Transverse colon (tissue), 4 donors: ENCODE measurements around the gene NCEH1. TPM values are rescaled to one million over a fixed set of nuclear protein-coding genes. Genes with fewer than 3 reads are reported as not detected.

Experiments
- DNase-seq: peaks from one replicate; pipeline ENCODE4 v3.0.0-alpha.2; 2019
- H3K27ac ChIP-seq, 4 donors: fragments of 200-600 bp; sonication (generic); 2 replicates each; pipeline ENCODE4 v1.5.1; 2016 to 2018; ENCODE audit warnings: inconsistent platforms in 4 of 4
- H3K27me3 ChIP-seq: fragments of 200-600 bp; sonication (generic); 2 replicates; pipeline ENCODE4 v1.5.1; 2017; ENCODE audit warnings: inconsistent platforms
- H3K36me3 ChIP-seq, 4 donors: fragments of 200-600 bp; sonication (generic); 2 replicates each; pipeline ENCODE4 v1.5.1; 2017 to 2019; ENCODE audit warnings: inconsistent platforms in 4 of 4
- H3K4me1 ChIP-seq, 4 donors: fragments of 200-600 bp; sonication (generic); 2 replicates each; pipeline ENCODE4 v1.5.1; 2017 to 2020; ENCODE audit warnings: inconsistent platforms in 4 of 4
- H3K4me3 ChIP-seq, 4 donors: fragments of 200-600 bp; sonication (generic); 1 replicate in 1 of 4; 2 replicates in 3 of 4; pipeline versions ENCODE4 v1.5.1 to v1.6.1; 2017 to 2019; ENCODE audit warnings: inconsistent platforms in 4 of 4
- H3K9me3 ChIP-seq, 2 donors: fragments of 200-600 bp; sonication (generic); 2 replicates each; pipeline ENCODE4 v1.5.1; 2017 to 2019; ENCODE audit warnings: inconsistent platforms in 2 of 2
- EP300 ChIP-seq: sonication (generic); formaldehyde crosslinking; IDR thresholded peaks from one replicate; pipeline ENCODE4 v1.6.1; 2017; ENCODE audit warnings: antibody characterized with exemption, low read depth
- POLR2A ChIP-seq: fragments of 450-650 bp; IDR thresholded peaks from one replicate; pipeline ENCODE4 v1.6.1; 2016; ENCODE audit warnings: antibody characterized with exemption, mild to moderate bottlenecking, moderate library complexity
- POLR2AphosphoS5 ChIP-seq, 3 donors: sonication (generic); formaldehyde crosslinking; IDR thresholded peaks; one replicate each; pipeline ENCODE4 v1.6.1; 2016; ENCODE audit warnings: antibody characterized with exemption in 3 of 3
- WGBS, 2 donors: methylation state at CpG; one replicate each; pipeline ENCODE4 v1.1.5; 2018; ENCODE audit warnings: low coverage in 1 of 2; 5-methylcytosine and 5-hydroxymethylcytosine counted together
- in situ Hi-C, 4 donors: fragments of 200-750 bp; cut with MboI; loops; one replicate each; pipeline versions ENCODE4 v1.15.0 to v1.15.1; 2017; ENCODE audit warnings: low sequenced_read_pairs in 3 of 4, low pct_ligation_motif_present in 1 of 4, low pct_unique_long_range_greater_than_20kb in 1 of 4
- intact Hi-C: fragments of 100-400 bp; cut with DNase I; formaldehyde crosslinking; loops from one replicate; pipeline ENCODE4 v1.15.1; 2023; ENCODE audit warnings: low total_unique reads
- total RNA-seq, 4 donors: library from RNA; depleted of rRNA; stranded (reverse); fragments of >200 nt; gene quantifications; one replicate each; pipeline ENCODE4 v1.1.0, GENCODE V29; 2016
- TF ChIP-seq, protein P1 (sequence below), 5 experiments: fragments of 200-600 bp in 3 of 5; fragments of 450-650 bp in 2 of 5; sonication (generic) in 3 of 5; IDR thresholded peaks; 1 replicate in 2 of 5; 2 replicates in 3 of 5; pipeline ENCODE4 v1.5.1; 2016 to 2017; ENCODE audit warnings: antibody characterized with exemption in 5 of 5, inconsistent platforms in 3 of 5, mild to moderate bottlenecking in 2 of 5, moderate library complexity in 1 of 5

Gene NCEH1
- total RNA-seq, 4 donors from 2014 or later, result 2.4 to 88.3 (median 29.3) TPM

DNA sequence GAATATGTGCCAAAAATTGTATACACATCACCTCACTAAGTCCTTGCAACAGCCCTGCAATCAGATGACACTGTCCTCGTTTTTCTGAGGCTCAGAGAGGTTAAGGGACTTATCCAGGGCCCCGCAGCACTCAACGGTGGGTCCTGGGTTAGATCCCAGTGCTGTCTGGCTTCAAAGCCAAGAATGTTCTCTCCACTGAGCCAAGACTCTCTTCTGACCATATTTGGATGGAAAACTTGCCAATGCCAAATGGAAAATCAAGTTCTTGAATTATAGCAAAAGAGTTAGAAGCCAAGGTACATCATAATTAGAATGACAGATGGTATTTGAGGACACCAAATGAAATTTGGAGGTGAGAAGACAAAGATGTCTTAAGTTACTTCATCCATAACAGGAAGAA is 75.9 kb downstream of the NCEH1 start:
- Histone ChIP-seq H3K27me3 (no peaks in the 10 kb centered on the region), H3K36me3 (no peaks in the 10 kb centered on the region), H3K9me3 (no peaks in the 10 kb centered on the region), H3K4me3 (no peak overlapping the region), H3K27ac (no peak overlapping the region), H3K4me1 (peaks cover 0 to 8% (median 0%) of the 10 kb centered on the region in 4 donors)
- TF ChIP-seq, protein P1, sequence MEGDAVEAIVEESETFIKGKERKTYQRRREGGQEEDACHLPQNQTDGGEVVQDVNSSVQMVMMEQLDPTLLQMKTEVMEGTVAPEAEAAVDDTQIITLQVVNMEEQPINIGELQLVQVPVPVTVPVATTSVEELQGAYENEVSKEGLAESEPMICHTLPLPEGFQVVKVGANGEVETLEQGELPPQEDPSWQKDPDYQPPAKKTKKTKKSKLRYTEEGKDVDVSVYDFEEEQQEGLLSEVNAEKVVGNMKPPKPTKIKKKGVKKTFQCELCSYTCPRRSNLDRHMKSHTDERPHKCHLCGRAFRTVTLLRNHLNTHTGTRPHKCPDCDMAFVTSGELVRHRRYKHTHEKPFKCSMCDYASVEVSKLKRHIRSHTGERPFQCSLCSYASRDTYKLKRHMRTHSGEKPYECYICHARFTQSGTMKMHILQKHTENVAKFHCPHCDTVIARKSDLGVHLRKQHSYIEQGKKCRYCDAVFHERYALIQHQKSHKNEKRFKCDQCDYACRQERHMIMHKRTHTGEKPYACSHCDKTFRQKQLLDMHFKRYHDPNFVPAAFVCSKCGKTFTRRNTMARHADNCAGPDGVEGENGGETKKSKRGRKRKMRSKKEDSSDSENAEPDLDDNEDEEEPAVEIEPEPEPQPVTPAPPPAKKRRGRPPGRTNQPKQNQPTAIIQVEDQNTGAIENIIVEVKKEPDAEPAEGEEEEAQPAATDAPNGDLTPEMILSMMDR (IDR thresholded peaks at IDR 0.05), result no peak
- TF ChIP-seq POLR2A (no peak), POLR2AphosphoS5 (IDR thresholded peaks at IDR 0.05) (no peak), EP300 (no peak)
- 67 to 79% methylated on average over 2 to 3 of the region's 3 CpGs for WGBS, 2 donors
- intact Hi-C loops (loop anchor here (5.0 kb wide), 1 partner anchor 768 kb away; no protein-coding TSS in a partner anchor), in situ Hi-C loops (no loop called here)
- no peak for DNase-seq

DNA sequence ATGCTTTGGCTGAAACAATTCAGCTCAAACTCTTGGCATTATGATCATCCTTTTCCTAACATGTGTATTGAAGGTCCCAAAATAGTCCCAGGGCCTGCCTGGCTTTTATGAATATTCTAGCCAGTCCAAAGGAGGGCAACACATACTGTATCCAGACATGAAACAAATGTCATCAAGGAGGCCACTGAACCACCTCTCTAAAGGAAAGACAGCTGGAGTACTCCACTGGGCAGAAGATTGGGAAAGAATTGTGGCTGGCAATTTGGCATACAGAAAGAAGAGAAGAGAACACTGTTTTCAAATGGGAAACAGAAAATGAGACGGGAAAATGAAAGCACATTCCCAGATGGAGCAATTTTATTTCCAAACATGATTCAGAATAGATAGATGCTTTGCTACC is 80.6 kb downstream of the NCEH1 start:
- Histone ChIP-seq H3K36me3 (no peaks in the 10 kb centered on the region), H3K9me3 (no peaks in the 10 kb centered on the region), H3K27ac (no peak overlapping the region), H3K27me3 (no peaks in the 10 kb centered on the region), H3K4me3 (no peak overlapping the region), H3K4me1 (peaks cover 0 to 5% (median 0%) of the 10 kb centered on the region in 4 donors)
- TF ChIP-seq POLR2A (no peak), POLR2AphosphoS5 (IDR thresholded peaks at IDR 0.05) (no peak), EP300 (no peak)
- TF ChIP-seq, protein P1 (IDR thresholded peaks at IDR 0.05), result no peak
- 56 to 78% methylated on average over 1 of the region's 1 CpG for WGBS, 2 donors
- in situ Hi-C loops, result no loop called here
- intact Hi-C loops, result no loop called here
- DNase-seq, result no peak

DNA sequence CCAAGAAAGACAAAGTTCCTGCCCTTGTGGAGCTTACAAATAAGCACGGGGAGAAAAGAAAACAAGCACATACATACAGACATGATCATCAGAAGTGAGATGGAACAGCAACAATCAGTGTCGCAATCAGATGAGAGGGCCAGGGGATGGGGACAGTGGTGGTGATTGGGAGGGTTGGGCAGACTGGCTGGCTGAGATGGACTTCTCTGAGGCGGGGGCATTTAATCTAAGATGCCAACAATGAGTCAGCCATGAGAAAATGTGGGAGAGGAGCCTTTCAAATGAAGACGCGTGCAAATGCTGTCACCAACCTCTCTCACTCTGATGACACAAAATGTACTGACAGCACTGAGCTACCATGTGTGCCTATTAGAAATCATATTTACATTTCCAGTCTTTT is 81.4 kb downstream of the NCEH1 start:
- DNase-seq, result no peak
- no peaks in the 10 kb centered on the region for H3K4me1 ChIP-seq
- intact Hi-C loops, result no loop called here
- no peaks in the 10 kb centered on the region for H3K9me3 ChIP-seq
- H3K27ac ChIP-seq, result no peak overlapping the region
- H3K36me3 ChIP-seq, result no peaks in the 10 kb centered on the region
- H3K4me3 ChIP-seq, result no peak overlapping the region
- in situ Hi-C loops, result no loop called here
- 92 to 96% methylated on average over 2 to 5 of the region's 5 CpGs for WGBS, 2 donors
- TF ChIP-seq EP300, result no peak
- H3K27me3 ChIP-seq, result no peaks in the 10 kb centered on the region

DNA sequence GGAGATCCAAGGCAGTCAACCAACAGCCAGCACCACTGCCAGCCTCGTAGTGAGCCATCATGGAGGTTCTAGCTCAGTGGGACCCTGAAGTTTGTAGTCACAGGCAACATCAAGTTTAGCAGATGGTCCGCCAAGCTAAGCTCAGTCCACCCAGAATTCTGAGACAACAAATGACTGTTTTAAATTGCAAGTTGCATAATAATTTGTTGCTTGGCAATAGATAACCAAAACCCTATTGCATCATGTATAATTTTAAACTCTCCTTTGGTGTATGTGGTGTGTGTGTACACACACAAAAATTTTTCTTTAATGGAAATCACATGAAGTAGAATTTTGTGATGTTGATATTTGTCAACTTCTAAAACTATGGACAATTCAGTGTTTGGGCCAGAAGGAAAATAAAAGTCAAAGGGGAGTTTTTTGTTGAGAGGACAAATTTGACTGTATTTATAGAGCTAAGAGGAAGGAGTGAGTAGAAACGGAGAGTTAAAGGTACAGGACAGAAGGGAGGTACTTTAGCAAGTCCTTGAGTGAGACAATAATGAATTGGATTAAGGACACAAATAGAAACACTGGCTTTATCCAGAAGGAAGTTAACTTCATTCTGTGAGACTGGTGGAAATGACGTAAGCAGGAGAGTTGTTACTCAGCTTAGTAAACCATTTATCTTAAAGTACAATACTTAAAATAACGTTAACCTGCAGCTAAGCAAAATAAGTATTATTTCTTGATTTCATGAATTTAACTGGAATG is 83.6 kb downstream of the NCEH1 start:
- in situ Hi-C loops (no loop called here), intact Hi-C loops (no loop called here)

More for the DNA sequence above, 83.6 kb downstream of the NCEH1 start:
- no peak for DNase-seq
- H3K27ac ChIP-seq, result no peak overlapping the region
- WGBS, 2 donors, result 49 to 70% methylated on average over 5 of the region's 5 CpGs
- TF ChIP-seq, protein P1 (IDR thresholded peaks at IDR 0.05), result no peak
- TF ChIP-seq POLR2A (no peak), POLR2AphosphoS5 (IDR thresholded peaks at IDR 0.05) (no peak)
- no peaks in the 10 kb centered on the region for H3K9me3 ChIP-seq
- no peaks in the 10 kb centered on the region for H3K27me3 ChIP-seq
- H3K36me3 ChIP-seq, result no peaks in the 10 kb centered on the region
- no peak overlapping the region for H3K4me3 ChIP-seq
- H3K4me1 ChIP-seq, result peaks cover 0 to 8% (median 0%) of the 10 kb centered on the region in 4 donors
